Endodermal cell (in vitro differentiated cells): ENCODE data around the gene CIT. TPM values are rescaled to one million over a fixed set of nuclear protein-coding genes. Genes with fewer than 3 reads are reported as not detected.

Experiments used
- DNase-seq: peaks from one replicate; pipeline ENCODE4 v3.0.0-alpha.2; 2017
- H3K27ac ChIP-seq: 2 replicates; pipeline ENCODE4 v1.5.1; 2013; ENCODE audit warnings: mild to moderate bottlenecking, low read depth, low read length, moderate library complexity
- H3K27me3 ChIP-seq: 2 replicates; pipeline ENCODE4 v1.6.1; 2013; ENCODE audit warnings: mild to moderate bottlenecking, low read length, moderate library complexity; ENCODE audit not compliant: insufficient read depth, control insufficient read depth, poor library complexity, severe bottlenecking
- H3K36me3 ChIP-seq: 2 replicates; pipeline ENCODE4 v1.7.0; 2013; ENCODE audit warnings: mild to moderate bottlenecking, low read length, moderate library complexity; ENCODE audit not compliant: control insufficient read depth, insufficient read depth
- H3K4me1 ChIP-seq: one replicate; pipeline ENCODE4 v1.7.0; 2013; ENCODE audit warnings: low read length; ENCODE audit not compliant: control insufficient read depth, insufficient read depth
- H3K4me3 ChIP-seq: 2 replicates; pipeline ENCODE4 v1.5.1; 2013; ENCODE audit warnings: mild to moderate bottlenecking, low read length, moderate library complexity
- H3K9ac ChIP-seq: 2 replicates; pipeline ENCODE4 v1.6.1; 2013; ENCODE audit warnings: mild to moderate bottlenecking, low read length, moderate library complexity; ENCODE audit not compliant: poor library complexity, severe bottlenecking; ENCODE audit errors: extremely low read depth
- H3K9me3 ChIP-seq: 2 replicates; pipeline ENCODE4 v1.6.1; 2013; ENCODE audit warnings: mild to moderate bottlenecking, low read length, moderate library complexity; ENCODE audit not compliant: control insufficient read depth
- H3K27ac Mint-ChIP-seq: 2 replicates; pipeline ENCODE4 v1.8.0; 2020; ENCODE audit warnings: mixed read lengths
- H3K27me3 Mint-ChIP-seq: 2 replicates; pipeline ENCODE4 v1.8.0; 2021; ENCODE audit warnings: mild to moderate bottlenecking, mixed read lengths; ENCODE audit not compliant: insufficient read depth
- H3K36me3 Mint-ChIP-seq: 2 replicates; pipeline ENCODE4 v1.8.0; 2020; ENCODE audit warnings: low read depth, mixed read lengths
- H3K4me1 Mint-ChIP-seq: 2 replicates; pipeline ENCODE4 v1.8.0; 2020; ENCODE audit warnings: mixed read lengths
- H3K4me3 Mint-ChIP-seq: 2 replicates; pipeline ENCODE4 v1.8.0; 2020; ENCODE audit warnings: mild to moderate bottlenecking, moderate library complexity, mixed read lengths
- H3K9me3 Mint-ChIP-seq: 2 replicates; pipeline ENCODE4 v1.8.0; 2020; ENCODE audit warnings: mild to moderate bottlenecking, mixed read lengths
- WGBS, 2 experiments: methylation state at CpG; one replicate each; pipeline versions ENCODE4 v1.1.5 to v1.1.7; 2013; ENCODE audit warnings: missing lambda C conversion rate in 2 of 2, mixed read lengths in 1 of 2; ENCODE audit not compliant: insufficient coverage in 1 of 2, insufficient read length in 1 of 2; 5-methylcytosine and 5-hydroxymethylcytosine counted together
- total RNA-seq, 2 donors: library from RNA; stranded (reverse); fragmentation: NEBNext Ultra II Directional in 1 of 2; extraction: Animal tissue kit (Norgen Biotek cat#: 25700) in 1 of 2; gene quantifications; 2 replicates in 1 of 2; 3 replicates in 1 of 2; pipeline ENCODE4 v1.2.1, GENCODE V29; 2021
- TF ChIP-seq, protein P1 (sequence below): fragments of 200-600 bp; sonication (generic); conservative IDR thresholded peaks from 2 replicates; pipeline ENCODE4 v1.5.0; 2021; ENCODE audit warnings: antibody characterized with exemption, mild to moderate bottlenecking

The CIT gene
- total RNA-seq, 2 donors from 2014 or later, result 57.3 to 79.1 TPM

DNA sequence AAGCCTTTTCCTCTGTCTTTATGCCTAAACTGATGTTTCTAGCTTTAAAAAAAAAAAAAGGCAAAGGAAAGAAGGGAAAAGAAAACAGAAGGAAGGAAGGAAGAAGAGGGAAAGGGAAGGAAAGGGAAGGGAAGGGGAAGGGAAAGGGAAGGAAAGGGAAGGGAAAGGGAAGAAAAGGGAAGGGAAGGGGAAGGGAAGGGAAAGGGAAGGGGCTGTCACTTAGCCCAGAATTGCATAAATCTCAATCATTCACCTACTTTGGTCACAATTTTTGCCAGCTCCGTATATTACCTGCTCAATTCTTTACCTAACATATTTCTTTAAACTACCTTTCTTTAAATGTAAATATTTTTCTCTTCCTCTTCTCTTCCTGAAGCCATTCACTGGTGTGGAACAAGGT is 26.8 kb downstream of the CIT start:
- no peak overlapping the region for H3K4me3 Mint-ChIP-seq
- H3K9me3 Mint-ChIP-seq, result no peaks in the 10 kb centered on the region
- no peaks in the 10 kb centered on the region for H3K9me3 ChIP-seq
- no peak overlapping the region for H3K4me3 ChIP-seq
- no peaks in the 10 kb centered on the region for H3K4me1 Mint-ChIP-seq
- DNase-seq, result no peak
- TF ChIP-seq, protein P1, sequence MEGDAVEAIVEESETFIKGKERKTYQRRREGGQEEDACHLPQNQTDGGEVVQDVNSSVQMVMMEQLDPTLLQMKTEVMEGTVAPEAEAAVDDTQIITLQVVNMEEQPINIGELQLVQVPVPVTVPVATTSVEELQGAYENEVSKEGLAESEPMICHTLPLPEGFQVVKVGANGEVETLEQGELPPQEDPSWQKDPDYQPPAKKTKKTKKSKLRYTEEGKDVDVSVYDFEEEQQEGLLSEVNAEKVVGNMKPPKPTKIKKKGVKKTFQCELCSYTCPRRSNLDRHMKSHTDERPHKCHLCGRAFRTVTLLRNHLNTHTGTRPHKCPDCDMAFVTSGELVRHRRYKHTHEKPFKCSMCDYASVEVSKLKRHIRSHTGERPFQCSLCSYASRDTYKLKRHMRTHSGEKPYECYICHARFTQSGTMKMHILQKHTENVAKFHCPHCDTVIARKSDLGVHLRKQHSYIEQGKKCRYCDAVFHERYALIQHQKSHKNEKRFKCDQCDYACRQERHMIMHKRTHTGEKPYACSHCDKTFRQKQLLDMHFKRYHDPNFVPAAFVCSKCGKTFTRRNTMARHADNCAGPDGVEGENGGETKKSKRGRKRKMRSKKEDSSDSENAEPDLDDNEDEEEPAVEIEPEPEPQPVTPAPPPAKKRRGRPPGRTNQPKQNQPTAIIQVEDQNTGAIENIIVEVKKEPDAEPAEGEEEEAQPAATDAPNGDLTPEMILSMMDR, result no peak
- H3K27me3 ChIP-seq, result no peaks in the 10 kb centered on the region
- no peaks in the 10 kb centered on the region for H3K4me1 ChIP-seq
- H3K27me3 Mint-ChIP-seq, result no peaks in the 10 kb centered on the region
- H3K36me3 Mint-ChIP-seq, result peaks cover 56% of the 10 kb centered on the region
- no peak overlapping the region for H3K27ac ChIP-seq
- no peak overlapping the region for H3K9ac ChIP-seq
- H3K36me3 ChIP-seq, result peaks cover 42% of the 10 kb centered on the region
- no peak overlapping the region for H3K27ac Mint-ChIP-seq
- WGBS, 2 experiments, result 89 to 92% methylated on average over 1 of the region's 1 CpG

DNA sequence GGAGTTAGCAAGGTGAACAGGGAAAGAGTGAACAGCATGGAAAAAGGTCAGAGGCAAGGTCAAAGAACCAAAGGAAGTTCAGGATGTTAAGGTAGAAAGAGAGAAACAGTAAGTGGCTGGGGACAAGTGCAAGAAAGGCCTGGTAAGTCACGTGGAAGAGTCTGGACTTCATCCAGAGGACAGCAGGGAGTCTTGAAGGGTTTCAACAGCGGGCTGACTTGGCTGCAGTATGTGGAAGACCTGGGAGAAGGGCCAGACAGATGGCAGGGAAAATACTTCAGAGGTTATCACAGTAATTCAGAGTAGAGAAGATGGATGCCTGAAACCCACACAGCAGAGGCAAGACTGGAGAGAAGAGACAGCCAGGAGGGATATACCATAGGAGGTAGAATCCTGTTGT is 34.0 kb downstream of the CIT start:
- DNase-seq, result no peak
- Histone ChIP-seq H3K36me3 (peaks cover 41% of the 10 kb centered on the region), H3K9ac (no peak overlapping the region), H3K27me3 (no peaks in the 10 kb centered on the region), H3K4me3 (no peak overlapping the region), H3K27ac (no peak overlapping the region), H3K9me3 (no peaks in the 10 kb centered on the region), H3K4me1 (no peaks in the 10 kb centered on the region)
- no peaks in the 10 kb centered on the region for H3K9me3 Mint-ChIP-seq
- H3K27me3 Mint-ChIP-seq, result no peaks in the 10 kb centered on the region
- H3K4me3 Mint-ChIP-seq, result no peak overlapping the region
- H3K36me3 Mint-ChIP-seq, result peaks cover 60% of the 10 kb centered on the region
- TF ChIP-seq, protein P1, result no peak
- WGBS, 2 experiments, result 93% methylated on average over 2 of the region's 2 CpGs; no CpG with 5 or more reads in 1 of the 2 experiments
- no peak overlapping the region for H3K27ac Mint-ChIP-seq
- no peaks in the 10 kb centered on the region for H3K4me1 Mint-ChIP-seq

GRCh38 chr12:119842380-119842779 is 34.7 kb downstream of the CIT start:
- Mint-ChIP-seq H3K9me3 (no peaks in the 10 kb centered on the region), H3K36me3 (peaks cover 56% of the 10 kb centered on the region), H3K4me1 (no peaks in the 10 kb centered on the region), H3K4me3 (no peak overlapping the region), H3K27ac (no peak overlapping the region), H3K27me3 (no peaks in the 10 kb centered on the region)
- Histone ChIP-seq H3K36me3 (peaks cover 37% of the 10 kb centered on the region), H3K9me3 (no peaks in the 10 kb centered on the region), H3K9ac (no peak overlapping the region), H3K27me3 (no peaks in the 10 kb centered on the region), H3K4me3 (no peak overlapping the region), H3K4me1 (no peaks in the 10 kb centered on the region), H3K27ac (no peak overlapping the region)
- 96 to 100% methylated on average over 1 of the region's 1 CpG for WGBS, 2 experiments
- DNase-seq, result no peak
- TF ChIP-seq, protein P1, result no peak
